ENCODE measurements around the gene NRSN1. TPM values are rescaled to one million over a fixed set of nuclear protein-coding genes. Genes with fewer than 3 reads are reported as not detected.
"Not testable (repeated sequence)": the region's sequence is repeated elsewhere in the genome, so short reads cannot be mapped to it uniquely, and the experiment has no call there.

Gene NRSN1
- total and polyA plus RNA-seq, 5 experiments from 2014 or later = not detected

DNA sequence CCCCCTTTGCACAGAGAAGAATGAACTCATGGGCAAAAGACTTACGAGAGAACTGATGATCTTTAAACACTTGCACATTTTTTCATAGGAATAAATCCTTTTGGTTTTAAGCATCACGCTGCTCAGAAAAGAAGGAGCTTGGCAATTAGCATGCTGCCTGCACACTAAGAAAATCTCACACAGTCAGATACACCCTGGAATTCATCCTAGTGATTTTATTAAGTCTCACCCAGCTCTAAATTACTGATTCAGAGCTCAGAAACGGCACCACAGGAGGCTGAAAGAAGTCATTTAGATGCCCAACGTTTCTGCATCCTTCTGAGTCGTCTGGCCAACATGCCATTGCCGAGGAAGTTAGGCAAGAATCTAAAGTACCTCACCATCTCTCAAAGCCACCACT is 18.0 kb upstream of the NRSN1 start:
- Mint-ChIP-seq H3K9me3 (no peaks in the 10 kb centered on the region), H3K4me1 (no peaks in the 10 kb centered on the region)

DNA sequence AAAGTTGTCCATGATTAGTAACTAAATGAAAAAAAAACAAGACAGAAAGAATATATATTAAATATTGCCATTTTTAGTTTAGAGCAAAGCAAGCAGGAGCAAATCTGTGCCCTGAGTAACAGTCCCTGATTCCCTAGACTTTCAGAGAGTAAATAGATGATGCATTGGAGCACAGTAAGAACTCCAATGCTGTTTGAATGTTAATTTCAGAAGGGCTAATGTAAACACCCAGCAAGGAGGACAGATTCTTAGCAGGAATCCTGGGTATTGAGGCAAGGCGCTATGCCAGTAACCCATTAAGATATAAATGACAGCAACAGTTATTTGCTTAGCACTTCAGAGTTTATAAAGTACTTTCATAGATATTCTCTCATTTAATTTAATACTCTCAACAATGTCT is 15.6 kb upstream of the NRSN1 start:
- H3K4me1 Mint-ChIP-seq = no peaks in the 10 kb centered on the region
- H3K27ac Mint-ChIP-seq = no peak overlapping the region
- ATAC-seq (no peak), DNase-seq (no peak)
- H3K27me3 Mint-ChIP-seq = peaks cover 1 to 22% (median 8%) of the 10 kb centered on the region in 5 donors
- no peaks in the 10 kb centered on the region for H3K9me3 Mint-ChIP-seq
- no peak overlapping the region for H3K4me3 Mint-ChIP-seq
- H3K36me3 Mint-ChIP-seq = no peaks in the 10 kb centered on the region
- POLR2A ChIA-PET = no interaction called here

More for the DNA sequence above, 18.0 kb upstream of the NRSN1 start:
- H3K36me3 Mint-ChIP-seq = no peaks in the 10 kb centered on the region
- POLR2A ChIA-PET = no interaction called here
- peaks cover 1 to 13% (median 7%) of the 10 kb centered on the region in 5 donors for H3K27me3 Mint-ChIP-seq
- ATAC-seq (no peak), DNase-seq (no peak)
- no peak overlapping the region for H3K27ac Mint-ChIP-seq
- H3K4me3 Mint-ChIP-seq = no peak overlapping the region

DNA sequence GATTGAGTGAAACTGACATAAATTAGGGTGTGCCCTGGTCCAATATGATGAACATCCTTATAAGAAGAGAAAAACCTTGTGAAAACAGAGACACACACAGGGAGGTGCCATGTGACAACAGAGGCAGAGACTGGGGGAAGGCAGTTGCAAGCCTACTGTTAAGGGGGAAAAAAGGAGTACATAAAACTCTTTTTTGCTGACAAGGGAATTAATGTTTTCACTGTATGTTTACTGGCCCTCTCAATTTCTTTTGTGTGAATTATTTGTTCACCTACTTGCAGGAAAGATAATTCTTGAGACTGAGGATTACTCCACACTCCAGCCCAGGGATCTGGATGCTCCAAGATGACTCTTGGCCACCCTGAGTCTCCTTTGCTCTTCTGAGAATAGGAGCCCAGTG is 12.1 kb upstream of the NRSN1 start:
- Mint-ChIP-seq H3K4me1 (no peaks in the 10 kb centered on the region), H3K36me3 (no peaks in the 10 kb centered on the region), H3K27ac (no peak overlapping the region), H3K9me3 (no peaks in the 10 kb centered on the region), H3K27me3 (peaks cover 1 to 22% (median 5%) of the 10 kb centered on the region in 5 donors), H3K4me3 (no peak overlapping the region)
- DNase-seq (no peak), ATAC-seq (no peak)
- POLR2A ChIA-PET = no interaction called here

DNA sequence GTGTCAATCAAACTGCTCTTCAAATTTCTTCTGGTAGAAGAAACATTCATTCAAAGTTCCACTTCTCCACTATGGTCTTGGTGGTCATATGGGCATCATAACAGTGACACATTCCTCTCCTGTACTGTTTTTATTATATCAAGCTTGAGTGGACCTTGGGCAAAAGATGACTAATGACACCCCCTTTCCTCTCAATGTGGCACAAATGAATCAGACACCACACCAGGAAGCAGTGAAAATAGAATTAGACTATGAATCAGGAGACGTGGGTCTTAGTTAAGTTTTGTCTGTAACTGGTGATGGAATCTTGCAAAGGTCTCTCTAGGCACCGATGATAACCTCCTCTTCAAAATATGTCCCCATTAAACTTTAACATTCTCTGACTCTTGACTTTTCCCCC is 9.0 kb upstream of the NRSN1 start:
- ATAC-seq = no peak
- Mint-ChIP-seq H3K27ac (no peak overlapping the region), H3K9me3 (peaks cover 0 to 4% (median 0%) of the 10 kb centered on the region in 9 donors), H3K4me3 (no peak overlapping the region), H3K4me1 (no peaks in the 10 kb centered on the region), H3K36me3 (no peaks in the 10 kb centered on the region), H3K27me3 (peaks cover 0 to 37% (median 4%) of the 10 kb centered on the region in 5 donors)
- POLR2A ChIA-PET = no interaction called here
- no peak for DNase-seq

DNA sequence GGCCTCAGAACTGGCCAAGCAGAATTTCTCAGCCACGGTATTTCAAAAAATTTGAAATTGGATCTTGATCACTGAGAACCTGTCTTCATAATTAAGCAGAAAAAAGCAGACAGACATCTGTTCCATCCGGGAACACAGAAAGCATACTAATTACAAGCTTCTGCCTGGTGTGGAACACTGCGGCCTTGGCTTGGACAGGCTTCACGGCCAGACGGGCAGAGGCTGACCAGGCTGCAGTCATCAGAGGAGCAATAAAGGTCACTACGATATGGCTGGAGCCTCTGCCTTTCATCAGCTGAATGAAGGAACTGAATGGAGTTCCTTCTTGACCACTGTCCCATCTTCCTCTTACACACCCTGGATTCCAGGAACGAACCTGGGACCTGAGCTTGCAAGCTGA is 3.9 kb upstream of the NRSN1 start:
- H3K4me1 Mint-ChIP-seq = peaks cover 4 to 9% (median 7%) of the 10 kb centered on the region in 4 donors
- DNase-seq (no peak), ATAC-seq (no peak)
- no peak overlapping the region for H3K4me3 Mint-ChIP-seq
- peaks cover 4 to 15% (median 10%) of the 10 kb centered on the region in 9 donors for H3K9me3 Mint-ChIP-seq
- peaks cover 0 to 2% (median 0%) of the 10 kb centered on the region in 3 donors for H3K36me3 Mint-ChIP-seq
- POLR2A ChIA-PET = no interaction called here
- H3K27me3 Mint-ChIP-seq = peaks cover 28 to 67% (median 33%) of the 10 kb centered on the region in 5 donors
- no peak overlapping the region for H3K27ac Mint-ChIP-seq

DNA sequence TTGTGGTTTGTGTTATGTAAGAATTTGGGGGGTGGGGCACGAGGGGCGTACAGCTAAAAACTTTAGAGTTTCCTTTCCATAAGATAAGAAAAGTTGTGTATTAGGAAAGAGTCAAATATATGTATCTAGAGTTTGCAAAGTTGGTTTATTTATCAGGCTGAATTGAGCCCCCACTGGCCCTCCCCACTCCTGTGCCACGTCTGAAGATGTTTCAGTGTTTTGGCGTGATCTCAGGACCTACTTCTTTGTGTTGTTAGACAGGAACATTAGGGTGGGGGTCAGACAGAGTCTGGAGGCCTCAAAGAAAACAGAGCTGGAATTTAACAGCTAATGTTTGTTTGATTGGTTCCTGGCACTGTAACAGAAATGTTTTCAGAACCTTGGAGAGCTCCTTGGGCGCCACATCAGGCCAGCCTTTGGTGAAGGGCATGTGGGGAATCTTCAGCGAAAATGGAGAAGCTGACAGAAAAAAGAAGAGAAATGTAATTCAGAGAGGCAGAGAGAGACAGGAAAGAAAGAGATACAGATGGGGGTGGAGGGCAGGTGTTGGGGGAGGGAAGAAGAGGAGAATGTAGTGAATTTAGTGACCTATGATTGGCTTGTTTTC is 674 bp downstream of the NRSN1 start:
- DNase-seq (peak in 5 of 10 donors; percentile 2 to 30 (median 18)), ATAC-seq (no peak)
- peaks cover 6 to 19% (median 11%) of the 10 kb centered on the region in 9 donors for H3K9me3 Mint-ChIP-seq
- H3K4me1 Mint-ChIP-seq = peaks cover 4 to 9% (median 7%) of the 10 kb centered on the region in 4 donors
- peaks cover 37 to 67% (median 39%) of the 10 kb centered on the region in 5 donors for H3K27me3 Mint-ChIP-seq
- H3K36me3 Mint-ChIP-seq = peaks cover 0 to 2% (median 0%) of the 10 kb centered on the region in 3 donors
- H3K4me3 Mint-ChIP-seq = peak overlapping the region in 2 of 10 donors; percentile 13 to 44
- no peak overlapping the region for H3K27ac Mint-ChIP-seq
- POLR2A ChIA-PET = no interaction called here

DNA sequence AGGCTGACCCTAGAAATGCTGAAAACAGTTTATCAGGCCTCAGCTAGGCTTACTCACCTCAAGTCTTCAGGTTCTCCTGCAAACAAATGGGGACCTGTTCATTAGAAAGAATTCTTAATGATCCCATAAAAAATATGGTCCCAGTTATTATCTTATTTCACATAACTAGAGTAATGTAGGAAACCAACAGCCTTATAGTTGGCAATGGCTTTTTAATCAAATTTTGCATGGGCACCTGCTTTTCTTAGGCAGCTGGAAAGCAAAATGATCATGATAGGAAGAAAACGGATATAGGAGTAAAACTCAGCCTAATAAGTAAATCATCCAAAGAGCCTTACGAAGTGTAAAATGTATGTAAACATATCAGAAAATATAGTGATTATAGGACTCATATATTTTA is 1.3 kb downstream of the NRSN1 start:
- Mint-ChIP-seq H3K36me3 (peaks cover 0 to 2% (median 0%) of the 10 kb centered on the region in 3 donors), H3K4me3 (no peak overlapping the region), H3K27ac (no peak overlapping the region), H3K9me3 (peaks cover 6 to 19% (median 11%) of the 10 kb centered on the region in 9 donors), H3K27me3 (peaks cover 34 to 60% (median 37%) of the 10 kb centered on the region in 5 donors), H3K4me1 (peaks cover 4 to 9% (median 7%) of the 10 kb centered on the region in 4 donors)
- no peak for ATAC-seq
- POLR2A ChIA-PET = no interaction called here
- no peak for DNase-seq

DNA sequence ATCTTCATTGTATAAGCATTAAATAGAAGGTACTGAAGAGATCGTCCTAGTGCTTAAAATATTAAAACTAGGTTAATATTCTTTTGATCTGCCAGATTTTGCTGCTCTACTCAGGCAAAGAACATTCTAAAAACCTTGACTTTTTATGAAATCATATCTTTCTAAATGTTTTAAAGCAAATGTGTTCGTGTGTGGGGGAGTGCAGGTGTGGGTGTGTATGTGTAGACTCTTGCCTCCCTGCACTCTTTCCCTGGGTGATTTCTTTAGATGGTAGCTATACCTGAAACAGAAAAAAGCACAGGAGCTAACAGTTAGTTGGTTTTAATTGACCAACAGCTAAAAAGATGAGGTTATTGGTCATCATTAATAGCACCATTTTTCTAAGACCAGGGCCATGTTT is 5.7 kb downstream of the NRSN1 start:
- ATAC-seq (no peak), DNase-seq (no peak)
- POLR2A ChIA-PET = no interaction called here
- H3K27me3 Mint-ChIP-seq = peaks cover 14 to 37% (median 22%) of the 10 kb centered on the region in 5 donors
- peaks cover 0 to 1% (median under 1%) of the 10 kb centered on the region in 4 donors for H3K4me1 Mint-ChIP-seq
- H3K9me3 Mint-ChIP-seq = peaks cover 2 to 28% (median 5%) of the 10 kb centered on the region in 9 donors
- H3K36me3 Mint-ChIP-seq = peaks cover 0 to 2% (median 0%) of the 10 kb centered on the region in 3 donors
- H3K4me3 Mint-ChIP-seq = no peak overlapping the region
- H3K27ac Mint-ChIP-seq = no peak overlapping the region

DNA sequence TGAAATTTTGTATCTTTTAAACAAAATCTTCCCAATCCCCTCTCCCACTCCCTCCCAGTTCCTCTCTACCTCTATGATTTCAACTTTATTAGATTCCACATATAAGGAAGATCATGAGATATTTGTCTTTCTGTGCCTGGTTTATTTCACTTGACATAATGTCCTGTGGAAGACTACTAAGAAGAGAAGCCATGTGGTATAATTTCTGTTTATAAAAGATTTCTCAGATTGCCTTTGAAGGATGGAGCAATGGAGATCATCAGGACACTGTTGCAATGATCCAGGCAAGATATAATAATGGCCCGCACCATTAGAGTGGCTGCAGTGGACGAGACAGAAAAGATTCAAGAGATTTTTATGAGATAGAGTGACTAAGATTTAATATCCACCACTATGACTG is 13.1 kb downstream of the NRSN1 start:
- DNase-seq (no peak), ATAC-seq (no peak)
- H3K4me1 Mint-ChIP-seq = no peaks in the 10 kb centered on the region
- H3K27me3 Mint-ChIP-seq = peaks cover 5 to 29% (median 8%) of the 10 kb centered on the region in 5 donors
- no peaks in the 10 kb centered on the region for H3K36me3 Mint-ChIP-seq
- POLR2A ChIA-PET = no interaction called here
- peaks cover 0 to 19% (median under 1%) of the 10 kb centered on the region in 9 donors for H3K9me3 Mint-ChIP-seq
- no peak overlapping the region for H3K27ac Mint-ChIP-seq
- H3K4me3 Mint-ChIP-seq = no peak overlapping the region

DNA sequence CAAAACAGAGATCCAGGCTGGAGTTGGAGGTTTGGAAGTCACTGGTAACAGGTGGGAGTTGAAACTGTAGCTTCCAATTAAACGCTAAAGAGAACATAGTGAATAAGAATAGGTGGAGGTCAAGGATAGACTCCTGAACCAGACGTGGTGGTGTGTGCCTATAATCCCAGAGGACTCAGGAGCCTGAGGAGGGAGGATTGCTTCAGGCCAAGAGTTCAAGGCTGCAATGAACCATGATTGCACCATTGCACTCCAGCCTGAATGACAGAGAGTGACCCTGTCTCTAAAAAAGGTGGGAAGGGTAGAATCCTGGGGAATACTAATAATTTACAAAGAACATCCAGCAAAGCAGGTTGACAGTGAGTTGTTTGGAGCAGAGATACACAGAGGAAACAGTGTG is 13.6 kb downstream of the NRSN1 start:
- Mint-ChIP-seq H3K4me1 (no peaks in the 10 kb centered on the region), H3K27ac (no peak overlapping the region), H3K4me3 (no peak overlapping the region), H3K9me3 (peaks cover 0 to 16% (median 0%) of the 10 kb centered on the region in 9 donors), H3K36me3 (no peaks in the 10 kb centered on the region), H3K27me3 (peaks cover 2 to 28% (median 7%) of the 10 kb centered on the region in 5 donors)
- DNase-seq (no peak), ATAC-seq (no peak)
- POLR2A ChIA-PET = no interaction called here

DNA sequence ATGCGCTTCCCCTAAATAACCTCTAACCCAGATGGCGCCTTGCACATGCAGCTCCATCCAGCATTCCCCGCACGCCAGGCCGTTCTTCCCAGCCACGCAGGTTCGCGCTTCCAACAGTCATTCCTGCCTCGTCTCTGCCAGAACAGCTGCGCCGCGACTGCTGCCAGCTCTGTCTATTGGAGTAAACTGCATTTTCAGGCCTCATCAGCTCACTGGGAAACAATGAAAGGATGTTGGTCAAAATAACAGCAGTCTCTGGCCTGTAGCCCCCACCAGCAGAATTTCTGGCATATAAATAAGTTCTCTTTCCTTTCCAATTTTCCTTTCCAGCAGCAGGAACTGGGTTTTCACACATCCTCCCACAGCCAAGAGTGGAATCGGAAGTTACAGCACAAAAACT is 14.6 kb downstream of the NRSN1 start:
- H3K36me3 Mint-ChIP-seq = no peaks in the 10 kb centered on the region
- ATAC-seq = no peak
- peaks cover 0 to 23% (median under 1%) of the 10 kb centered on the region in 5 donors for H3K27me3 Mint-ChIP-seq
- H3K9me3 Mint-ChIP-seq = peaks cover 0 to 10% (median 0%) of the 10 kb centered on the region in 9 donors
- POLR2A ChIA-PET = no interaction called here
- no peak for DNase-seq
- H3K27ac Mint-ChIP-seq = no peak overlapping the region
- no peak overlapping the region for H3K4me3 Mint-ChIP-seq
- no peaks in the 10 kb centered on the region for H3K4me1 Mint-ChIP-seq

DNA sequence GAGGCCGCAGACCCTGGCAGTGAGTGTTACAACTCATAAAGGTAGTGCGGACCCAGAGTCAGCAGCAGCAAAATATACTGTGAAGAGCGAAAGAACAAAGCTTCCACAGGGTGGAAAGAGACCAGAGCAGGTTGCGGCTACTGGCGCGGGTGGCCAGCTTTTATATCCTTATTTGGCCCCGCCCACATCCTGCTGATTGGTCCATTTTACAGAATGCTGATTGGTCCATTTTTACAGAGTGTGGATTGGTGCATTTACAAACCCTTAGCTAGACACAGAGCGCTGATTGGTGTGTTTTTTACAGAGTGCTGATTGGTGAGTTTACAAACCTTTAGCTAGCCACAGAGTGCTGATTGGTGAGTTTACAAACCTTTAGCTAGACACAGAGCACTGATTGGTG is 16.7 kb downstream of the NRSN1 start:
- H3K36me3 Mint-ChIP-seq, POLR2A ChIA-PET: not testable (repeated sequence)

DNA sequence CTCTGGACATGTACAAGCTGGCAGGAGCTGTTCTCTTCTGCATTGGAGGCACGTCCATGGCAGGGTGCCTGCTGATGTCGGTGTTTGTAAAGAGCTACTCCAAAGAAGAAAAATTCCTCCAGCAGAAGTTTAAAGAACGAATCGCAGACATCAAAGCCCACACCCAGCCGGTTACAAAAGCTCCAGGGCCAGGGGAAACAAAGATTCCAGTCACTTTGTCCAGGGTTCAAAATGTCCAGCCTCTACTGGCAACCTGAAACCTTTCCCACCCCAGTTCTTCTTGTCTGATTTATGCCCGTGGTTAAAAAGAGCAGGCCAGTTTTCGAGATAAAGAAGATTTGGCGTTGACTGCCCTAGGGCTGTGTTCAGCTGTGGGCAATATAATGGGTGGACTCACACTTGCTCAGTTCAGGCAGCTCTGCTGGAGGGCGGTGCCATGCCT is 19.7 kb downstream of the NRSN1 start:
- H3K36me3 Mint-ChIP-seq = no peaks in the 10 kb centered on the region
- peaks cover 7 to 53% (median 12%) of the 10 kb centered on the region in 5 donors for H3K27me3 Mint-ChIP-seq
- no peak overlapping the region for H3K27ac Mint-ChIP-seq
- ATAC-seq (no peak), DNase-seq (no peak)
- peaks cover 0 to 6% (median 3%) of the 10 kb centered on the region in 9 donors for H3K9me3 Mint-ChIP-seq
- POLR2A ChIA-PET = no interaction called here
- no peaks in the 10 kb centered on the region for H3K4me1 Mint-ChIP-seq
- H3K4me3 Mint-ChIP-seq = no peak overlapping the region

More for the DNA sequence above, 16.7 kb downstream of the NRSN1 start:
- not testable (repeated sequence) for H3K4me1 Mint-ChIP-seq, H3K9me3 Mint-ChIP-seq, H3K4me3 Mint-ChIP-seq, ATAC-seq, DNase-seq, H3K27ac Mint-ChIP-seq
- peaks cover 2 to 27% (median 4%) of the 10 kb centered on the region in 5 donors for H3K27me3 Mint-ChIP-seq

DNA sequence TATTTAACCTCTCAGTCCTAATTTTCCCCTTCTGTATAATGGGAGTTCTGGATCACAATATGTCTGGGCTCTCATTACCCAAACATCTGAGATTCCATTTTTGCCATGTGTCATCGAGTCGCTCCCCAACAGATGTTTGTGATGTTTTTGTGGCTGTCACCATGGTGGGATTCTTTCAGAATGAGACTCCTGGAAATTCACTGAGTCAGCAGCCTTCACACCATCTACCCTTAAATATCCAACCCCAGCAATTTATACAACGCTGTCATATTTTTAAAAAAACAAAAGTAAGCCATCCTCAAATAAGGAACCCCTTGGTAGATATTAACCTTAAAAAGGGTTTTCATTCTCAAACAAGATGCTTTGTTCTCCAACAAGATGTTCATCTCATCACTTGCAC is 20.9 kb downstream of the NRSN1 start:
- no peak overlapping the region for H3K4me3 Mint-ChIP-seq
- no peaks in the 10 kb centered on the region for H3K4me1 Mint-ChIP-seq
- peaks cover 0 to 16% (median 5%) of the 10 kb centered on the region in 9 donors for H3K9me3 Mint-ChIP-seq
- POLR2A ChIA-PET = no interaction called here
- no peak overlapping the region for H3K27ac Mint-ChIP-seq
- H3K36me3 Mint-ChIP-seq = no peaks in the 10 kb centered on the region
- DNase-seq (no peak), ATAC-seq (no peak)
- H3K27me3 Mint-ChIP-seq = peaks cover 7 to 49% (median 16%) of the 10 kb centered on the region in 5 donors

Measured in naive thymus-derived CD8-positive, alpha-beta T cell (primary cell).